ENCODE measurements around the gene RNF130. TPM values are rescaled to one million over a fixed set of nuclear protein-coding genes. Genes with fewer than 3 reads are reported as not detected.

RNF130 gene
- total and polyA plus RNA-seq, 9 of the 15 experiments (the other 6 are each of a cell fraction or from before 2014, with no cell fraction given): 5.8 to 39.4 (median 27.1) TPM

- no peak for DNase-seq (ENCODE audit: extremely low read depth in 1 of 4, low spot score in 3 of 4)
- H3K36me3 ChIP-seq (ENCODE audit: control insufficient read depth, insufficient read depth, low read length): no peaks in the 10 kb centered on the region
- H3K9ac ChIP-seq (ENCODE audit: insufficient read depth in 1 of 2, low read depth in 2 of 2, low read length in 2 of 2): no peak overlapping the region
- no peaks in the 10 kb centered on the region for H3K9me3 ChIP-seq (replicated peaks; ENCODE audit: control insufficient read depth, insufficient read depth, low read depth, low read length)
- ChIA-PET POLR2A (interaction anchor here (0.6 kb wide), 1 partner anchor 249 kb away, joined by 4 read pairs; no protein-coding TSS in a partner anchor), CTCF (ENCODE audit: low intra/inter-chr PET ratio) (no interaction called here)
- FAIRE-seq: no peak
- in situ Hi-C loops (cut with MboI) (no loop called here), intact Hi-C loops (cut with micrococcal nuclease) (no loop called here)
- H3K4me1 ChIP-seq (replicated peaks in 1 of 2; ENCODE audit: control insufficient read depth in 2 of 2, insufficient read depth in 2 of 2, low read length in 2 of 2): no peaks in the 10 kb centered on the region
- no peaks in the 10 kb centered on the region for H4K20me1 ChIP-seq (replicated peaks; ENCODE audit: control insufficient read depth, insufficient read depth, low read length)
- H3K4me3 ChIP-seq: no peak overlapping the region
- H3K79me2 ChIP-seq (ENCODE audit: control insufficient read depth, insufficient read depth, low read length): no peaks in the 10 kb centered on the region
- 75% methylated on average over 6 of the region's 6 CpGs for WGBS (ENCODE audit: insufficient coverage, low coverage, missing lambda C conversion rate)
- H2AFZ ChIP-seq (ENCODE audit: low read depth, low read length): no peak overlapping the region
- H3K27me3 ChIP-seq (ENCODE audit: control insufficient read depth in 2 of 2, insufficient read depth in 2 of 2, low read length in 2 of 2): no peaks in the 10 kb centered on the region
- H3K4me2 ChIP-seq (ENCODE audit: insufficient read depth, low read length): no peak overlapping the region
- no peak for ATAC-seq
- no TSS peak for BruUV-seq (replicated peaks)
- no peaks in the 10 kb centered on the region for H3K9me1 ChIP-seq (ENCODE audit: control insufficient read depth, insufficient read depth, low read length)
- H3K27ac ChIP-seq (ENCODE audit: extremely low read depth, low read depth, low read length): no peak overlapping the region
- TF ChIP-seq KLF1 (tag; IDR thresholded peaks at IDR 0.05) (no peak), FOXA3 (CRISPR knock-in tag; conservative IDR thresholded peaks at IDR 0.05 in 1 of 2, IDR thresholded peaks at IDR 0.05 in 1 of 2) (no peak), WHSC1 (IDR thresholded peaks at IDR 0.05; ENCODE audit: low read length) (no peak), ZFP1 (CRISPR knock-in tag; IDR thresholded peaks at IDR 0.05) (no peak), CTCFL (IDR thresholded peaks at IDR 0.05; ENCODE audit: borderline replicate concordance, insufficient read depth, low read depth, low read length, poor library complexity, severe bottlenecking) (no peak), SAFB (IDR thresholded peaks at IDR 0.05; ENCODE audit: borderline replicate concordance, low read depth, low read length) (no peak), ZNF175 (CRISPR knock-in tag; IDR thresholded peaks at IDR 0.05; ENCODE audit: low read depth) (no peak), GATA2 (CRISPR knock-in tag; IDR thresholded peaks at IDR 0.05) (no peak), ZNF407 (IDR thresholded peaks at IDR 0.05; ENCODE audit: low read depth) (no peak)
- TF ChIP-seq, protein P1, sequence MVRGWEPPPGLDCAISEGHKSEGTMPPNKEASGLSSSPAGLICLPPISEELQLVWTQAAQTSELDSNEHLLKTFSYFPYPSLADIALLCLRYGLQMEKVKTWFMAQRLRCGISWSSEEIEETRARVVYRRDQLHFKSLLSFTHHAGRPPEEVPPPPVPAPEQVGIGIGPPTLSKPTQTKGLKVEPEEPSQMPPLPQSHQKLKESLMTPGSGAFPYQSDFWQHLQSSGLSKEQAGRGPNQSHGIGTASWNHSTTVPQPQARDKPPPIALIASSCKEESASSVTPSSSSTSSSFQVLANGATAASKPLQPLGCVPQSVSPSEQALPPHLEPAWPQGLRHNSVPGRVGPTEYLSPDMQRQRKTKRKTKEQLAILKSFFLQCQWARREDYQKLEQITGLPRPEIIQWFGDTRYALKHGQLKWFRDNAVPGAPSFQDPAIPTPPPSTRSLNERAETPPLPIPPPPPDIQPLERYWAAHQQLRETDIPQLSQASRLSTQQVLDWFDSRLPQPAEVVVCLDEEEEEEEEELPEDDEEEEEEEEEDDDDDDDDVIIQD (CRISPR knock-in tag; IDR thresholded peaks at IDR 0.05): no peak
These were observed 111.9 kb downstream of the RNF130 start for GRCh38 chr5:179959641-179960040.
